GM19043 (cell line): ENCODE results near the gene CEP85.
"Not testable (repeated sequence)": the region's sequence is repeated elsewhere in the genome, so short reads cannot be mapped to it uniquely, and the experiment has no call there.

ENCODE experiments used
- ATAC-seq: cut with Tn5 transposase; IDR thresholded peaks from one replicate; pipeline ENCODE4 v1.9.1; 2021; ENCODE audit warnings: low read depth; ENCODE audit not compliant: unreplicated experiment

CEP85 gene

DNA sequence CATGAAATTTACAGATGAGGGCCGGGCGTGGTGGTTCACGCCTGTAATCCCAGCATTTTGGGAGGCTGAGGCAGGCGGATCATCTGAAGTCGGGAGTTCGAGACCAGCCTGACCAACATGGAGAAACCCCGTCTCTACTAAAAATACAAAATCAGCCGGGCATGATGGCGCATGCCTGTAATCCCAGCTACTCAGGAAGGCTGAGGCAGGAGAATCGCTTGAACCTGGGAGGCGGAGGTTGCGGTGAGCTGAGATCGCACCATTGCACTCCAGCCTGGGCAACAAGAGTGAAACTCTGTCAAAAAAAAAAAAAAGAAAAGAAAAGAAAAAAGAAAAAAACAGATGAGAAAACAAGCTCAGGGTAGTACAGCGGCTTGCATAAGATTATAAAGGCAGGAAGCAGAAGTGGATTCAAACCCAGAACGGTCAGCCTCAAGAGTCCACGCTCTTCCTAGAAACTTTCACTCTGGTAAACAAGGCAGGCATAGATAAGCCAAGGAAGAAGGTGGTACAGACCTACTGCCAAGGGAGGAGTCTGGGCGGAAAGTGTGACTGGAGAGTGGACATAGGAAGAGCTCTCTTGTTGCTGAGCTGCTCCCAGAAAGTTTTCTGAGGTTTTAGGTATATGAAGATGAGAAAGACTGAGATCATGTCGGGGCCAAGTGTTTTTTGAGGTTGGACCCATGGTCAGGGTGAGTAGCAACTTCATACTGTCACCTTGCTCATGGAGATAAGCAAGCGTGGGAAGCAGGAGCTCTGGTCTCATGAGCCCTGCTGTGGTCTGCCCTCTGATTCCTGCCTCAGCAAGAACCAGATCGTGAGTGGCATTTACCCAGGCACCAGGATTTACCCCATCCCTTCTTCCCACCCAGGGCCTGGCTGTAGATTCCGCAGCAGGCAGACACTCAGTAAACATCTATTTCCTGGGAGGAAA lies 74.2 kb downstream of the CEP85 start:
- ATAC-seq: not testable (repeated sequence)

- no peak for ATAC-seq
Observed at GRCh38 chr1:26314501-26314900, 80.5 kb downstream of the CEP85 start.

- no peak for ATAC-seq
Observed at GRCh38 chr1:26315874-26316850, 82.2 kb downstream of the CEP85 start.

DNA sequence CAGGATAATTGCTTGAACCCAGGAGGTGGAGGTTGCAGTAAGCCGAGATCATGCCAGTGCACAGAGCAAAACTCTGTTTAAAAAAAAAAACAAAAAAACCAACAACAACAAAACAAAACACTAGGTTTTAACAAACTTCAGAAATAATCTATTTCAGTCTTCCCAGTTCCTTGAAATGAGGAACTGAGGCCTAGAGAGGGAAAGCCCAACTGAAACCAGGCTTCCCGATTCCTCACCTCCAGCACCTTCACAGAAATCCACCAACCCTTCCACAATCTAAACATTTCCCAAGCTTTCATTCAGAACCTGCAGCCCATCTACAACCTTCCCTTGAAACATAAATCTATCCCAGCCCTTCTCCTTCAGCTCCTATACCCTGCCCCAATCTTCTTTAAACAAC lies 83.1 kb downstream of the CEP85 start:
- no peak for ATAC-seq

- no peak for ATAC-seq
Observed at GRCh38 chr1:26317612-26318337, 83.8 kb downstream of the CEP85 start, which contains the start of gene CD52. CD52 (plus strand) TSS chr1:26317958; CDS start chr1:26318018, 60 bp downstream.

GRCh38 chr1:26318338-26319064 lies 84.5 kb downstream of the CEP85 start:
- no peak for ATAC-seq

DNA sequence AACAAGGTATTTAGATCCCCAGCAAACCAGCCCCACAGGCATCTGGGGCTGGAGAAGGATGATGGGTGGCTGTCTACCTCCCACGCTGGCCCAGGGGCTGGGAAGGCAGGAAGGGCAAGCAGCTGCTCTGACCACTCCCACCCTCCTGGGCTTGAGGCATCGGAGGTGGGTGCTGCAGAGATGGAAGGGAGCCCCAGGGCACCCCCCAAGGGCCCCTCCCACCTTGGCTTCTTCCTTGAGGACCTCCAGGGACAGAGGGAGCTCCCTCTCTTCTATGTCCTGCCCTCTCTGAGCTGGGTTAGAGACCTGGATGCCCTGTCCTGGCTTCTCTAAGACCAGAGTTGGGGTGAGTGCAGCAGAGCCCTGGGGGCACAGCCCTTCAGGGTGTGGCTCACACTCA lies 86.9 kb downstream of the CEP85 start:
- no peak for ATAC-seq

GRCh38 chr1:26321315-26322041 lies 87.5 kb downstream of the CEP85 start:
- no peak for ATAC-seq

GRCh38 chr1:26322042-26322331 lies 88.0 kb downstream of the CEP85 start:
- no peak for ATAC-seq

DNA sequence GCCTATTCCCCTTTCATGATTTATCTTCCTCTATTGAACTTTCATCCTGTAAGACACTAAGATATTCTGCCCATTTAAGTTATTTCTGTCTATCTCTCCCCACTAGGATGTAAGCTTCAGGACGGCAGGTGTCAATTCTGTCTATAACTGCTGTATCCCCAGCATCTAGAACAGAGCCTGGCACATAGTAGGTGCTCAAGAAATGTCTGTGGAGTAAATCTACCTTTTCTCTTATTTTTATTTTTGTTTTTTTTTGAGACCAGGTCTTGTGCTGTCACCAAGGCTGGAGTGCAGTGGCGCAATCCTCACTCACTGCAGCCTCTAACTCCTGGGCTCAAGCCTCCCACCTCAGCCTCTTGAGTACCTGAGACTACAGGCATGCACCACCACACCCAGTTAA lies 89.4 kb downstream of the CEP85 start:
- ATAC-seq: no peak

DNA sequence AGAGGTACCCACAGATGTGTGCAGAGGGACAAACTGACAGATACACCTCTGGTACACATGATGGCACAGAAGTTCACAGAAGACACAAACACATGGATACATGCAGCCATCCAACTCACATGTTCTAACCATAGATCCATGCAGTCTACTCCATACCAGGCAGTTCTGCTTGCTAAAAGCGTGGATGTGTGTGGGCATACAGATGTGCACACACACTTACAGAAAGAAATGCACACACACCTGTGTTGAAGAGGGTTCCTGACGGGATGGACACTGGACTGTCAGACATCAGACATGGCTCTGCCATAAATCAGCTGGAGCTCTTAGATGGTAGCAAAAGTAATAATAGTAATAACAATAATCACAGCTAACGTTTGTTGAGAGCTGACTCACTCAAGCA lies 90.5 kb downstream of the CEP85 start:
- no peak for ATAC-seq

DNA sequence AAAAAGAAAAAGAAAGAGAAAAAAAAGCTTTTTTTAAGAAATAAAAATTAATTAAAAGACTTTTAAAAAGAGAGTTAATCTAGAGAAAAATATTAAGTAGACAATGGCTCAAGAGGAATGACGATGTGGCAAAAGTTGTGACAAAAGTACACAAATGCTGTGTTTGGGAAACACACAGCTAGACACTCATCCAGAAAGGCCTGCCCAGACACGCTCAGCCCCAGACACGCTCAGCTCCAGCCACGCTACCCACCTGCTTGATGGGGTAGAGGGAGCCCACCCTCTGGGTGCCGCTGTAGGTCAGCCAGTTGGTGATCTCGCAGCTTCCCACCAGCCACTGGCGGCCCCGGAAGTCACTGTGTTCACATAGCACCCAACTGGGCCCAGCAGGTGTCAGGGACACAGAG lies 94.0 kb downstream of the CEP85 start:
- ATAC-seq: no peak
